HUES6 (cell line): ENCODE measurements around the gene ME1.

Experiments
- H3K27ac ChIP-seq: 2 replicates; pipeline ENCODE4 v1.7.0; 2013; ENCODE audit warnings: low read depth, mild to moderate bottlenecking, low read length, inconsistent platforms
- H3K27me3 ChIP-seq: 2 replicates; pipeline ENCODE4 v1.6.1; 2013; ENCODE audit warnings: low read length; ENCODE audit not compliant: control insufficient read depth, insufficient read depth
- H3K36me3 ChIP-seq: 2 replicates; pipeline ENCODE4 v1.6.1; 2013; ENCODE audit warnings: low read length; ENCODE audit not compliant: control insufficient read depth, insufficient read depth
- H3K4me1 ChIP-seq: 2 replicates; pipeline ENCODE4 v1.6.1; 2013; ENCODE audit warnings: low read length; ENCODE audit not compliant: control insufficient read depth, insufficient read depth
- H3K4me3 ChIP-seq: 2 replicates; pipeline ENCODE4 v1.5.1; 2013; ENCODE audit warnings: low read depth, low read length
- H3K9ac ChIP-seq: one replicate; pipeline ENCODE4 v1.6.1; 2013; ENCODE audit warnings: mild to moderate bottlenecking, low read length
- H3K9me3 ChIP-seq: 2 replicates; pipeline ENCODE4 v1.6.1; 2013; ENCODE audit warnings: low read depth, low read length; ENCODE audit not compliant: control insufficient read depth, insufficient read depth

Gene ME1

DNA sequence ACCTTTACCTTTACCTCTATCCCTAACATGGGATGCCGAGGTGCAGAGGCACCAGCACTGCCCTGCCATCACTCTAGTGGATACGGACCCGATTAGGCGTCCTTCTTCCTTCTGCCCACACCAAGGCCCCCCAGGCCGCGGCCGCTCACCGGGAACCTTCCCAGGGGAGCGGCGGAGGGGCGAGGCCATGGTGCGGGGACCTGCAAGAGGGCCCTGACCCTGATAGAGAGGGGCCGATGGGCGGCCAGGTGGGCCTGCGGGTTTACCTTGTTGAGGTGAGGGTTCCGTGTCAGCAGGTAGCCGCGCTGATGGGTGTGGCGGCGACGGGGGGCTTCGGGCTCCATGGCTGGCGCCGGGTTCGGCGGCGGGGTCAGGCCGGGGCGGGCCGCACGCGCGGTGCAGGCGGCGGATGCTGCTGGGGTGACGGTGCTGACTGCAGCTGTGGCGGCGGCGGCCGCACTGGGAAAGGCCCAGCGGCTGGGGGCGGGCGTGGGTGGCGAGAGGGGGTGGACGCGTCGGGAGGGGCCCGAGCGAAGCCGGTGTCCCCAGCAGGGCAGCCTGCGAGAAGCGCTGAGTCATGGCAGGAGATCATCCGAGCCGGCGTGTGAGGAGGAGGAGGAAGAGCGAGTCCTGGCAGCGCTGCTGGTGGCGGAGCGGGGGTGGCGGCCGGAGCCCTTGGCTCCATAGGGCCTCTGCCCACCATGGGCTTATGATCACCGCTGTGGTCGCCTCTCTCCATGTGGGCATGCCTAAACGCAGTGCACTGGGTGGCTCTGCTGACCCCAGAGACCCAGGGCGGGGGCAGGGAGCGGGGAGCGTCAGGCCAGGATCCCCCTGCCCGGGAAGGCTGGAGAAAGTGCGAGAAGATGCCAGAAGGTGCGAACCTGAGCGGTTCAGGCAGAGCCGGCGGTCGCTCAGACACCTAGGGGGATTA lies at the start of gene ME1:
TSS of gene ME1 (minus strand) at position 441 of the 934 bp plus-strand sequence. CDS start at position 344, 97 bp downstream.
- Histone ChIP-seq H3K4me1 (peaks cover 18% of the 10 kb centered on the region), H3K9me3 (peaks cover 2% of the 10 kb centered on the region; the same call in 1 of the 2 replicates), H3K27ac (peak within 1 kb of the TSS; percentile 69; the same call in 1 of the 2 replicates), H3K27me3 (no peaks in the 10 kb centered on the region; the same call in 1 of the 2 replicates), H3K4me3 (peak within 1 kb of the TSS; percentile 70), H3K36me3 (peaks cover 2% of the 10 kb centered on the region; the same call in 1 of the 2 replicates), H3K9ac (peak within 1 kb of the TSS; percentile 95)

DNA sequence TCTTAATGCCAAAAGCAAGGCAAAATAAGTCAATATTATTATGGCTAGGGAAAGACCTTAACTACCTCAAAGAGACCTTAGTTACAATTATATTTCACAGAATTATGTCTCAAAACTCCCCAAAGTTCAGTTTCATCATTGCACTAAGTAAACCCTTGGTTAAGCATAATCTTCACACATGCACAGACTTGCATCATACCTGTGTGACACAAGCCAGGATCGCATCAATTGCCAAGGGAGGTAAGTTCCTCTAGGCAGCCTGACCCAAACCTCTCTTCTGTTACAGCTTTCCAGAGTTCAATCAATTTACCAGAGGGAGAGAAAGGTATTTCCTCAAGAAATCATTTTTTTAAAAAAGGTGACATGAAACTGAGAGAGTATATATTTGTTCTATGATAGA lies 49.6 kb upstream of the ME1 start:
- Histone ChIP-seq H3K27ac (no peak overlapping the region), H3K4me3 (no peak overlapping the region), H3K9ac (no peak overlapping the region), H3K4me1 (no peaks in the 10 kb centered on the region), H3K36me3 (no peaks in the 10 kb centered on the region), H3K27me3 (no peaks in the 10 kb centered on the region), H3K9me3 (no peaks in the 10 kb centered on the region)

DNA sequence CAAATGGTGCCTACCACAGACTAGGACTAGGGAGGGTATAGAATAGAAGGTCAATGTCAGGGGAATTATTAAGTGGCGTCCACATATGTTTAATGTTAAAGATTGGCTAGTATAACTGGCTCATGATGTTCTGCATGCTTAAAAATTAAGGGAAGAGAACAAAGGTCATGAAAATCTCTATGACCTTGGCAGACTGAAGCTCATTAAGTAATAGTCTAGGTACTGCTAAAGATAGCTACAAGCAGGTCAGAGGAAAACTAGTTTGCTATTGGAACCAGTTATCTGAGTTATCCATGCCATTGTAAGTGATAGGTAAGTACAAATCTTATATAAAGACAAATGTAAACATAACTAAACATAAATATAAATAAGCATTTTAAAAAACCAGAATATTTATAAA lies 48.5 kb upstream of the ME1 start:
- H3K4me1 ChIP-seq, result peaks cover 8% of the 10 kb centered on the region
- no peaks in the 10 kb centered on the region for H3K9me3 ChIP-seq
- no peaks in the 10 kb centered on the region for H3K36me3 ChIP-seq
- no peak overlapping the region for H3K9ac ChIP-seq
- no peak overlapping the region for H3K27ac ChIP-seq
- no peaks in the 10 kb centered on the region for H3K27me3 ChIP-seq
- no peak overlapping the region for H3K4me3 ChIP-seq

DNA sequence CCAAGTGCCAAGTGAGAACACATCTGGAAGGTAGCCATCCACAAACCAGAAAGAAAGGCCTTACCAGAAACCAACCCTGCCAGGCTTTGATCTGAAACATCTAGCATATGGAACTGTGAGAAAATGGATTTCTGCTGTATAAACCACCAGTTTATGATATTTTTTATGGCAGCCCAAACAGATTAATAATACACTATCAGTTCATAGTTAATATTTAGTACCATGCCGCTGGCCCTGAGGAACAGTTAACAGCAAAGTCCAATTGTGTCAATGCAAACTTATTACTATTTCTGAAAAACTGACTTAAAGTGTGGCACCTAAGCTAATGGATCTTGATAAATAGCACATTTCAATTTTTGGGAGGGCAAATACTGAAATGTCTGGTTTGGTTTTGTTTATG lies 46.1 kb upstream of the ME1 start:
- H3K9ac ChIP-seq, result no peak overlapping the region
- no peaks in the 10 kb centered on the region for H3K27me3 ChIP-seq
- no peak overlapping the region for H3K4me3 ChIP-seq
- H3K9me3 ChIP-seq, result no peaks in the 10 kb centered on the region
- peaks cover 17% of the 10 kb centered on the region for H3K4me1 ChIP-seq
- H3K36me3 ChIP-seq, result no peaks in the 10 kb centered on the region
- H3K27ac ChIP-seq, result no peak overlapping the region

DNA sequence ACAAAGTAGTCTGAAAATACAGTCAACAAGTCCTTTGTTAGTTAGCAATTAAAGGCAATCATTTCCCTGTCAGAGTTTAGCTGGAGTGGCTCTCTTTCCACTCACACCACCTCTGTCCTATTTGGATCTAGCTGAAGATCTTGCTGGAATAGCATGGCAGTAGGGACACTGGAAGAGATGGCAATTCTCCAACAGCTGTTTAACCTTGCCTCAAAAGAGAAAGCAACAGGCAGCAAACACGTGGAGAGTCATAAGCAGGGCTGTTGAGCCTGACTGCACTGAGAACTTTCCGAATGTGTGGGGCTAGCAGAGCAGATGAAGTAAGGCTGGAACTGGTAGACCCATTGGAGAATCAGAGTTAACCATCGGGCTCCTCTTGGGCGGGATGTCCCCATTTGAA lies 43.5 kb upstream of the ME1 start:
- no peaks in the 10 kb centered on the region for H3K36me3 ChIP-seq
- H3K9ac ChIP-seq, result no peak overlapping the region
- no peak overlapping the region for H3K27ac ChIP-seq
- H3K9me3 ChIP-seq, result no peaks in the 10 kb centered on the region
- H3K4me3 ChIP-seq, result no peak overlapping the region
- H3K4me1 ChIP-seq, result peaks cover 17% of the 10 kb centered on the region
- no peaks in the 10 kb centered on the region for H3K27me3 ChIP-seq

DNA sequence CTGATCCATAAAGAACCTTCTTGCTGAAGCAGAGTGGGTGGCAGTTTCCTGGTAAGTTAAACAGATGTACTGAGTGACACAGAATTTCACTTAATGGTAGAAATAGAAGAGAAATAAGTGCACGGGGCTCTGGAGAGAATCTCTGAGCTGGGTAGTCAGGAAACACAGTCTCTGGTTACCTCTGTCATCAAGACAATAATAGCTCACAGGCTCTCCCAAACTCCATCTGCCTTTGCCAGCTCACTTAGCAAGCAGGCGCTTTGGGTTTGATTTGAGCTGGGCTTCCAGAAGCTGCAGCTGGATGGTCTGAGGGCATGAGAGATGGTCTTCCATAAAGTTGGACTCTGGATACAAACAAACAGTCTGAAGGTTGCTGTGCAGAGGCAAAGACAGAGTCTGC lies 41.9 kb upstream of the ME1 start:
- Histone ChIP-seq H3K36me3 (no peaks in the 10 kb centered on the region), H3K27me3 (no peaks in the 10 kb centered on the region), H3K4me1 (peaks cover 17% of the 10 kb centered on the region), H3K9me3 (no peaks in the 10 kb centered on the region), H3K4me3 (no peak overlapping the region), H3K9ac (no peak overlapping the region), H3K27ac (no peak overlapping the region)

DNA sequence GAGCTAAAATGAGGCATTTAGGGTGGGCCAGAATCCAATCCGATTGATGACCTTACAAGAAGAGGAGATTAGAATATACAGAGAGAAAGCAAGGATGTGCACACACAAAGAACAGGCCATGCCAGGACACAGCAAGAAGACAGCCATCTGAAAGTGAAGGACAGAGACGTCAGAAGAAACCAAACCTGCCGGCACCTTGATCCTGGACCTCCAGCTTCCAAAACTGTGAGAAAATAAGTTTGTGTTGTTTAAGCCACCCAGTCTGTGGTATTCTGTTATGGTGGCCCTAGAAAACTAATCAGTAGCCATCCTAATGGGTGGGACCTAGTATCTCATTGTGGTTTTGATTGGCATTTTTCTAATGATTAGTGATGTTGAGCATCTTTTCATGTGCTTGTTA lies 39.7 kb upstream of the ME1 start:
- no peak overlapping the region for H3K9ac ChIP-seq
- H3K9me3 ChIP-seq, result no peaks in the 10 kb centered on the region
- H3K4me3 ChIP-seq, result no peak overlapping the region
- H3K27me3 ChIP-seq, result no peaks in the 10 kb centered on the region
- H3K4me1 ChIP-seq, result peaks cover 17% of the 10 kb centered on the region
- no peak overlapping the region for H3K27ac ChIP-seq
- no peaks in the 10 kb centered on the region for H3K36me3 ChIP-seq

DNA sequence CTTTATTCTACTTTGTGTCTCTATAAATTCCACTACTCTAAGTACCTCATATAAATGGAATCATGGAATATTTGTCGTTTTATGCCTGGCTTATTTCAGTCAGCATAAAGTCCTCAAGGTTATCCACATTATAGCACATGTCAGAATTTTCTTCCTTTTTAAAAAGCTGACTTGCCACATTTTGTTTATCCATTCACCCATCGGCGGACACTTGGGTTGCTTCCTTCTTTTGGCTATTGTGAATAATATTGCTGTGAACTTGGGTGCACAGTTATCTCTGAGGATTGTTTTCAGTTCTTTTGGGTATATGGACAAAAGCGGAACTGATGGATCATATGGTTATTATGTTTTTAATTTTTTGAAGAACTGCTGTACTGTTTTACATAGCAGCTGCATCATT lies 39.1 kb upstream of the ME1 start:
- H3K27me3 ChIP-seq, result no peaks in the 10 kb centered on the region
- no peak overlapping the region for H3K9ac ChIP-seq
- peaks cover 15% of the 10 kb centered on the region for H3K4me1 ChIP-seq
- no peaks in the 10 kb centered on the region for H3K36me3 ChIP-seq
- H3K4me3 ChIP-seq, result no peak overlapping the region
- H3K27ac ChIP-seq, result no peak overlapping the region
- no peaks in the 10 kb centered on the region for H3K9me3 ChIP-seq

DNA sequence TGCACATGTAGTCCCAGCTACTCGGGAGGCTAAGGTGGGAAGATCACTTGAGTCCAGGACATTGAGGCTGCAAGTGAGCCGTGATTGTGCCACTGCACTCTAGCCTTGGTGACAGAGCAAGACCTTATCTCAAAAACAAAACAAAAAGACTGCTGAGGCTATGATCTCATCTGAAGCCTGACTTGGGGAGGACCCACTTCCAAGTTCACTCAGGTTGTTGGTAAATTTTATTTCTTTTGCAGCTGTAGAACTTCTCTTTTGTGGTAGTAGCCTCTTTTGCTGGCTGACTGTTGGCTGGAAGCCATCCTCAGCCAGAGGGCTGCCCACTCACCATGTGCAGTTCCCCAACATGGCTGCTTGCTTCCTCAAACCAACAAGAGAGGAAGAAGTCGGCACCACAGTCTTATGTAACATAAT lies 36.8 kb upstream of the ME1 start:
- H3K27ac ChIP-seq, result no peak overlapping the region
- H3K36me3 ChIP-seq, result no peaks in the 10 kb centered on the region
- H3K9me3 ChIP-seq, result no peaks in the 10 kb centered on the region
- H3K27me3 ChIP-seq, result no peaks in the 10 kb centered on the region
- H3K4me3 ChIP-seq, result no peak overlapping the region
- H3K9ac ChIP-seq, result no peak overlapping the region
- H3K4me1 ChIP-seq, result peaks cover 6% of the 10 kb centered on the region

DNA sequence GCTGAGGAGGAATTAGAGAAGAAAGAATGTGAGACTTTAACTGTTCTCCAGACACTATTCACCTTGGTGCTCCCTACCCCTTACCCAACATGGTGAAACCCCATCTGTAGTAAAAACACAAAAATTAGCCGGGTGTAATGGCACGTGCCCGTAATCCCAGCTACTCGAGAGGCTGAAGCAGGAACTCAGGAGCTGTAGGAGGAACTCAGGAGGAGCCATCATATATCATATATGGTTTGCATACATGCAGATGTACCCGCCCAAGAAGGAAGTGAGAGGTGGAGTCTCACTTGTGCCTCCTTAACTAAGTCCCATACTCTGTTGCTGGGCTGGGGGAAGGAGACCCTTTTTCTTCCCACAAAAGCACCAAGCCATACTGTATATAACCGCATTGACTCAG lies 35.5 kb upstream of the ME1 start:
- no peak overlapping the region for H3K9ac ChIP-seq
- peaks cover 8% of the 10 kb centered on the region; the same call in 1 of the 2 replicates for H3K27me3 ChIP-seq
- no peaks in the 10 kb centered on the region for H3K36me3 ChIP-seq
- H3K4me3 ChIP-seq, result no peak overlapping the region
- no peak overlapping the region for H3K27ac ChIP-seq
- no peaks in the 10 kb centered on the region; the same call in 1 of the 2 replicates for H3K9me3 ChIP-seq
- H3K4me1 ChIP-seq, result peaks cover 14% of the 10 kb centered on the region

DNA sequence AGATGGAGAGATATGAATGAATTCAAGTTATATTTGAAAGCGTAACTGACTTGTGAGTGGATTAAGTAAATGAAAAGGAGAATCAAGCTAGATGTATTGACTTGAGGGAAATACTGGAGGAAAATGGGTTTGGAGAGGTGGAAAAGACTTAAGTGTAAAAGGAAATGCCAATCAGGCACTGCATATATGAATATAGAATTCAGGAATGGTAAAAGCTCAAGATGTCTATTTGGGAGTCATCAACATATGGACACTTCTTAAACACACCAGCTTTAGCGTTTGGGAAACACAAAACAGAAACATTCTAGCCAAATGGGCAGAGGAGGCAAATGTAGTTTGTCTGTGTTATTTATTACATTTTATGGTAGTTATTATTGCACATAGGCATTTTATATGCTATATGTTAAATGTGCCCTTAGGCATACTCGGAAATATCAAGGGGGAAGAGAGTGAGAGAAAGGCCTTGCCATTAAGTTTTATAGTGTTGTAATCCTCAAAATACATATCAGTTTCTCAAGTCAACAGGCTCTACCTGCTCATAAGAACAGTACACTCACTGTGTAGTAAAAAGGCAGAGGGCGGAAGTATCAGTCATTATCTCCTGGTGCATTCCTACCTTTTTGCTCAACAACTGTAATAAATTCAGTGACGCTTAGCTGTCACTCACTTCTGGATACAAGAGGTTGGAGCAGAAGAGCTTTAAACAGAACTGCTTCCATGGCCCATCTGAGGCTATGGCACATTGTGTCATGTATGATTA lies 33.7 kb upstream of the ME1 start:
- Histone ChIP-seq H3K4me1 (peaks cover 14% of the 10 kb centered on the region), H3K4me3 (no peak overlapping the region), H3K27me3 (peaks cover 15% of the 10 kb centered on the region; the same call in 1 of the 2 replicates), H3K9me3 (peaks cover 7% of the 10 kb centered on the region), H3K9ac (no peak overlapping the region), H3K36me3 (no peaks in the 10 kb centered on the region), H3K27ac (no peak overlapping the region)
